GM18867 (cell line): ENCODE results near the gene RNF186.
A peak's percentile ranks its signal among the peaks of the same experiment; 100 is the strongest.
"Not testable (repeated sequence)": the region's sequence is repeated elsewhere in the genome, so short reads cannot be mapped to it uniquely, and the experiment has no call there.

ENCODE experiments used
- ATAC-seq: cut with Tn5 transposase; IDR thresholded peaks from one replicate; pipeline ENCODE4 v1.9.1; 2021; ENCODE audit warnings: mild to moderate bottlenecking, moderate library complexity; ENCODE audit not compliant: unreplicated experiment

The RNF186 gene

DNA sequence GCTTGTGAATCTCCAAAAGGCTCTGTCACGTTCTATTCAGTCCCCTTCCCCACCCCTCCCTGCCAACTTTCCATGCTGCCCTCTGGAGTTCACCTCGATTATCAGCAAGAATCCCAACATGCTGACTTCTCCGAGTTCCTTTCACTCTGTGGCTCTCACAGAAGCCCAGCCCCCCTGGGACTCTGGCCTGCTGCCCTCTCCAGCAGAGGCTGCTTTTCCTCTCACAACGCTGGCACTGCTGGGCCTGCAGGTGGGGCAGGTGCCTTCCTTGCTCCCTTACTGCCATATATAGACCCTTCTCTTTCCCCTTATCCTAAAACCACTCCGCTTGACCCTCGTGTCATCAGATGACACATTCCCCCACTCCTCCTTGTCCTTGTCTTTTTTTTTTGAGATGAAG lies 10.2 kb upstream of the RNF186 start:
- ATAC-seq, result no peak

DNA sequence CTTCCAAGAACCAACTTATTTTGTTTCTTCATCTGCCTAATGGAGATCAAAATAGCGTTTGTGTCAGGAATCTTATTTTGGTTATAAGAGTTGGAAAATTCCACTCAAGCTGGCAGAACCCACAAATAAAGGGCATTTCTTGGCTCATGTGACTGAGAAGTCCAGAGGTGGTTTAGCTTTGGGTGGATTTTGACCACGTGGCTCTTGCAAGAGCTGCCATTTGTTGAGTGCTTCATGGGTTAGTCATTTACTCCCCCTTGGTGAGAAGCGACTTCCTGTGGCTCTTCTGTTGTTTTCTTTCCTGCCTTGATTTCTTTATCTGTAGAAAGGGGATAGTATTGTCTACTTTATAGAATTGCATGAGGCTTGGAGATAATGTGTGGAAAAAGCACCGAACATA lies 9.5 kb upstream of the RNF186 start:
- ATAC-seq, result no peak

GRCh38 chr1:19824036-19824435 lies 9.0 kb upstream of the RNF186 start:
- no peak for ATAC-seq

DNA sequence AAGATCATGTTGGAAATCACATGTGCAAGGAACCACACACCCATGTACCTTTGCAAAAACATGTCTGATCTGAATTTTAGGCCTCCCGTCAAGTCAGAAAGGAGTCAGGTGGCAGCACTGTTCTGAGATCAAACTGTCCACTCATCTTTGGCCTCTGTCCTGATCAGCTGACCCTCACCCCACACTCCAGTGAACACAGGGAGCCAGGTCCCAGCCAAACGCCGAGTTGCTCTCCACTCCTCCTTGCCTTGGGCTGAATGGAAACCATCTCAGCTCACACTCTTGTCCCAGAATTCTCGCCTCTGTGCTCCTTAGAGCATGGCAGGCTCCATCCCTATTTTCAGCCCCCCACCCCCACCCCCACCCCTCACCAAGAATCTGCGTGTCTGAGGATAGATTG lies 4.6 kb upstream of the RNF186 start:
- no peak for ATAC-seq

GRCh38 chr1:19818324-19818723 lies 3.2 kb upstream of the RNF186 start:
- ATAC-seq, result no peak

DNA sequence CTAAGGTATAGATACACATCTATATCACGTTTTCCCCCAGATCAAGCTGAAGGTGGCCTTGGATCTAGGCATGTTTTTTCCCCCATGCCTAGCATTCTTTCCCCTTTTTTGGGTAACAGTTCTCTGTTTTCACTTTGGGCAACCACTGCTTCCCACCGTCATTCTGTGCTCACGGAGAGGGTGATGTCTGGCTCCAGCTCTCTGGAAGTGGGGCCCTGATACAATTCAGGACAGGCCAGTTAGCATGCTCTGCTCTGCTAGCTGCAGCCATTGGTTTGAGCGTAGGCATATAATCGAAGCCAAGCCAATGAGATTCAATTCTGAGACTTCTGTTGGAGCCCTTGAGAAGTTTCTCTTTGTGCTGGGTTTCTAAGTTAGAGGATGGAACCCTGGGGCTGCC lies 2.1 kb upstream of the RNF186 start:
- no peak for ATAC-seq

DNA sequence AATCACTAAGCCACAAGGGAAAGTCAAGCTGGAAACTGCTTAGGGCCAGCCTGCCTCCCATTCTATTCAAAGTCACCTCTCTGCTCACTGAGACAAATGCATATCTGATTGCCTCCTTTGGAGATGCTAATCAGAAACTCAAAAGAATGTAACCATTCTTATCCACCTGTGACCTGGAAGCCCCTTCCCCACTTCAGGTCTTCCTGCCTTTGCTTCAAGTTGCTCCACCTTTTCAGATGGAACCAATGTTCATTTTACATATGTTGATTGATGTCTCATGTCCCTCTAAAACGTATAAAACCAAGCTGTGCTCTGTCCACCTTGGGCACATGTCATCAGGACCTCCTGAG lies 1.6 kb upstream of the RNF186 start:
- ATAC-seq, result not testable (repeated sequence)

DNA sequence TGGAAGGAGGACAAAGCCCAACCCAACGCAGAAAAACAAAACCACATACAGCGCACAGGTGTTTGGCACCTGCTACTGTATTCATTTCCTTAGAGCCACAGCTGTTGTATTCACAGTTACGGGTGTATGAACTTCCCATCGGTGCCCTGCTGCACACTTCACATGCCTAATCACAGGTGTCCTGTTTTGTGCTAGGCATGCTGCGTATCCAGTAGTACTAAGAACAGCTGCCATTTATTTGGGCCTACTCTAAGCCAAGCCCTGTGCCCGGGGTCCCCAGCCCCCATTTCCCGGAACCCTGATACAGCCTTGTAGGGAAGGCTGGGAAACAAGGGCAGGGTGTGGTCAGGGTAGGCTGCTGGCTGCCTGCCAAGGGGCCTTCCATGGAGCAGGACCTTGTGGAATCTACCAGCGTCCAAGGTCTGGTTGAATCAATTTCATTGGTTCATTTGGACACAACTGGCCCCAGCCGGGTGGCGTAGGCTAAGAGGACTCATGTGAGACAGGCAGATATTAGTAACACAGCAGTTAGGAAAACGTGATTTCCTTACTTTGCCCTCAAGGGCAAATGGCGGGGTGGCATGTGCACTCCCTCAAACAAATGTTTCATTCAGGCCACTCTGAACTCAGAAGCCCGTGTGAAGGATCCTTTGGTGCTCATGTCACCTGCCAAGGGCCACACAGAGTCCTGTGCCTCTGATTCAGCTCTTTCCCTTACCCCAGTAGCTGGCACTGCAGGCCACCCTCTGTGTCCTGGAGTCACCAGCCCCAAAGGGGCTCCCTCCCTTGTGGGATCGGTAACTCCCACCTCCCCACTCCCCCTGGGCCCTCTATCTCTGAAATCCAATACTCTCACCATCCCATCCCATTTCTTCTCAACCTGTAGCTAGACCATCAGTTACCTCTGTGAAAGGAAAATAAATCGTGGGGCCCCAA lies 986 bp upstream of the RNF186 start:
- no peak for ATAC-seq

GRCh38 chr1:19814244-19814661 lies 830 bp downstream of the RNF186 start:
- no peak for ATAC-seq

DNA sequence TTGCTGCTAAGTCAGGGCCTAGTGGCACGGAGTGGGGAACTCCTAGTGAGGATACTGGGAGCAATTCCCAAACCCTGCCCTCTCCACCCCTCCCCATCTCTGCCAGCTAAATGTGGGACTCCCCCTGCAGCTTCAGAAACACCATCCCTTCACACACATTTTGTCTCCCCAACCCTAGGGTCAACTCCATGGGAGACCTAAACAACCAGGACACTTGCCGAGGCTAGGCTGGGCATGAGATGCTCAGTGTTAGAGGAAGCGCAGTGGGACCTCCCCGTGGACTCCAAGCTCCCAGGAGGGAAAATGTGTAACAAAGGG lies 1.5 kb downstream of the RNF186 start:
- no peak for ATAC-seq

GRCh38 chr1:19812875-19813642 lies 2.0 kb downstream of the RNF186 start:
- ATAC-seq, result no peak

DNA sequence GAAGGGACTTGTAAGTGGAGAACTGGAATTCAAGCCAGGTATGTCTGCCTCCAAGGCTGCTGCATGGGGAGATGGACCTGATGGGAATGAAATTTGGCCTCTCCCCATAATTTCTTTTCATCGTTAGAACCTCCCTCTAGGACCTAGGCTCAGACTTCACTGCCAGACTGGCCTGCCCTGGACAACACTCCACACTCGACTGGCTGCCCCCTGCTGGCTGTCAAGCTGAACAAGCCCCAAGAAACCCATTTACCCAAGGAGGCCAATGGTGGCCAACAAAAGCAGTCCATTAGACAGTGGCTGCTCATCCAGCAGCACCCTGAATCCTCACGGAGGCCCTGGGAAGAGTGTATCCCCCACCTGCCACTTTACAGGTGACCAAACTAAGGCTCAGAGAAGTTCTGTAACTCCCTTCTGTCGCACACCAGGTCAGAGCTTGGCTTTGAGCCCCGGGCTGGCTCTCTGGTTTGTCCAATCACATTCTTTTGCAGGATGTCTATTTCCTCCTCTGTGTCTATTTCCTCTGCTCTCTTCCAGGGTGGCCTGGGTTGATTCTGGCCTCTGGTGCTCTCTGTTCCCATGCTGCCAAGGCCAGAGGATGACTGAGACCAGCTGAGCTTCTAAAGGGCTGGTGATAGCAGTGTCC lies 3.8 kb downstream of the RNF186 start:
- ATAC-seq, result no peak

DNA sequence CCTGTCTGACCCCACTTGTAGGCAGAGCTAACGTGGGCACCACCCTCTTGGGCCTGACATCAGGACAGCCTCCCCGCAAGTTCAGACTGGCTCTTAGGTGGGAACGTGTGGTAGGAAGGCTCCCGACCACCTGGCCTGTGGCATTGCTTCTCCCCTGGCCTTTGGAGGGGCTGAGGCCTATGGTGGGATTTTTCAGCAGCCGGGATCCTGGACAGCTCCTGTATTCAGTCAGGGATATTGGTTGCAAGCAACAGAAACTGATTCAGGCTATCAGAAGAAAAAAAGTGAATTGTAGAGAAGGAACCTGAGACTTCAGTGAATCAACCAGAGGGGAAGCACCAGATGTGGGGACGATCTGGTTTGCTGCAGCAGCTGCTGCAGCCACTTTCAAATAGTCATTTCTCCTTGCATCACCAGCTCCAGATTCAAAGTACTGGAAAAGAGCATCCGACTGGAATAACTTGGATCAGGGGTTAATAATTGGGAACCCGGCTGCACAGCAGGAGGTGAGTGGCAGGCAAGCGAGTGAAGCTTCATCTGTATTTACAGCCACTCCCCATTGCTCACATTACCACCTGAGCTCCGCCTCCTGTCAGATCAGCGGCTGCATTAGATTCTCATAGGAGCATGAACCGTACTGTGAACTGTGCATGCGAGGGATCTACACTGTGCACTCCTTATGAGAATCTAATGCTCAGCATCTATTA lies 5.9 kb downstream of the RNF186 start:
- ATAC-seq, result no peak

GRCh38 chr1:19808351-19808750 lies 6.7 kb downstream of the RNF186 start:
- ATAC-seq, result no peak

GRCh38 chr1:19804831-19805251 lies 10.2 kb downstream of the RNF186 start:
- ATAC-seq, result no peak

GRCh38 chr1:19802269-19802668 lies 12.8 kb downstream of the RNF186 start:
- ATAC-seq, result no peak

- ATAC-seq, result peak; percentile 54
Measured at GRCh38 chr1:19800076-19800804, 14.8 kb downstream of the RNF186 start.

- ATAC-seq, result peak; percentile 62
Measured at GRCh38 chr1:19799230-19800075, 15.6 kb downstream of the RNF186 start, which contains the start of gene TMCO4. Gene TMCO4, minus strand, starts transcription at chr1:19799916. Its CDS starts 19,158 bp downstream, at chr1:19780758.

DNA sequence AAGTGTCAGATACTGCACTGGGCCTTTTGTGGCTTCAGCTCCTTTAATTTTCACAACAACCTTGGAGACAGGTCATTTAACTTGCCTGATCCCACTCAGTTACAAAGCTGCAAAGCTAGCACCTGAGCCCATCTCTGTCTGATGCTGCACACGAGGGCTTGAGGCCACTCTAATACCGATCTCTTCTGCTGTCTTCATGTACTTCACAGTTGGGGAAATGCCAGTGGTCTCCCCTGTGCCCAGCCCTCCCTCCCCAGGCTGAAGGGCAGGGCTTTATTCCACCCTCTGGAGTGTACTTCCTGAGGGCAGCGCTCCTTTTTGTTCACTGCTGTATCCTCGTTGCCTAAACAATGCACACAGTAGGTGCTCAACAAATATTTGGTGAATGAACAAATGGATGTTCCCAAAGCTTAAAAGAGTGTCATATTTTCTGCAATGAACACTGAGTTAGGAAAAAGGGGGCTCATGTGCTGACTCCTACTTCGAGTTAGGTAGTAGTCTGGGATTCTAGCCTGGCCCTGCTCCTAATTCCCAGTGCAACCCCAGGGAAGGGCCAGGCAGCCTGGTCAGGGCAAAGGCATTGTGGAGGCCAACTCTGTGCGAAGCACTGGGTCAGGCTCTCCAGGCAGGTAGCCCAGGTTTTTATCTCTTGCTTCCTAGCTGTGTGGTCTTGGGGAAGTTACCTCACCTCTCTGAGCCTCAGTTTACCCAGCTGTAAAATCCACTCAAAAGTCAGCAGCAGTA lies 16.4 kb downstream of the RNF186 start:
- no peak for ATAC-seq
